CD4-positive, alpha-beta T cell treated with Interleukin-17A for 4 hours (primary cell): ENCODE measurements around the gene ZNF655.
"Not testable (repeated sequence)": the region's sequence is repeated elsewhere in the genome, so short reads cannot be mapped to it uniquely, and the experiment has no call there.

Experiments used
- DNase-seq: peaks from one replicate; pipeline ENCODE4 v3.0.0-alpha.2; 2020; ENCODE audit warnings: mixed read lengths

ZNF655 gene, protein sequence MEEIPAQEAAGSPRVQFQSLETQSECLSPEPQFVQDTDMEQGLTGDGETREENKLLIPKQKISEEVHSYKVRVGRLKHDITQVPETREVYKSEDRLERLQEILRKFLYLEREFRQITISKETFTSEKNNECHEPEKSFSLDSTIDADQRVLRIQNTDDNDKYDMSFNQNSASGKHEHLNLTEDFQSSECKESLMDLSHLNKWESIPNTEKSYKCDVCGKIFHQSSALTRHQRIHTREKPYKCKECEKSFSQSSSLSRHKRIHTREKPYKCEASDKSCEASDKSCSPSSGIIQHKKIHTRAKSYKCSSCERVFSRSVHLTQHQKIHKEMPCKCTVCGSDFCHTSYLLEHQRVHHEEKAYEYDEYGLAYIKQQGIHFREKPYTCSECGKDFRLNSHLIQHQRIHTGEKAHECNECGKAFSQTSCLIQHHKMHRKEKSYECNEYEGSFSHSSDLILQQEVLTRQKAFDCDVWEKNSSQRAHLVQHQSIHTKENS

DNA sequence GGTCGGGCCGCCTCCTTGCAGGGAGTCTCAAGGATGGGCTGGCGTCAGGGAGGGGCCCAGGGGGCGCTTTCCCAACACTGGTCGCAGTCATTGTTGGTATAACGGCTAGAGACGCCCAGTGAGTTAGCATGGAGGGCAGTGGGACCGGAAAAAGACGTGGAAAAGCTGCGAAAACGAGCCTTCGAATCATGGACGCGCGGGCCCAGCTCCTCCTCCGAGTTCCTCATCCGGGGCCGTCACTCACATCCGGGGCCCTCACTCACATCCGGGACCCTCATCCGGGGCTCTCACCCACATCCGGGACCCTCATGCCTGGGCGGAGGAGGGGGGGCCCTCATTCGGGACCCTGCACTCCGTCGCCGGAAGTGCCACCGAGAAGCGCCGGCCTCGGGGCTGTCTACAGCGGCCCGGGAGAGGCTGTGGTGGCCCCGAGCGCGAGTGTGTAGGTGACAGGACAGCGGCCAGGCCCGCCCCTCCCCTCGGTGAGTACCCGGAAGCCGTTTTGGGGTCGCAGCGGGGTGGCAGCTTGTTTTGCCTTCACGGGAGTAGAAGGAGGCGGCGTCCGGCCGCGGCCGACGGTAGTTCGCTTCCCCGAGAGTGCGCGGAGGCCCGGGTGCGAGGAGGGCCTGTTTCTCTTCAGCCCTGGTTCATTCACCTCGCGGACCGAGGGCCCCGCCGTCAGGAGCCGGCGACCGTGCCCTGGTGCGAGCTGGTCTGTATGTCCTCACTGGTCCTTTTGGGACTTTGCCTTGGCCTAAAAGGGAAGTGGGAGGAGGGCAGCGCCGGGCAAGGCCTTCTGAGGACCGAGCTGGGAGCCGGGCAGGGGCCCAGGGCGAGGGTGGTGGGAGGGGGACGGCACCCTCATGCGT is at the start of gene ZNF655:
Gene ZNF655 (plus strand): TSS at position 337 of the 869 bp plus-strand sequence. CDS start 1,918 bp downstream, outside the sequence.
- DNase-seq: peak; percentile 89

GRCh38 chr7:99514050-99514449 is 44.4 kb upstream of the ZNF655 start:
- DNase-seq: no peak

DNA sequence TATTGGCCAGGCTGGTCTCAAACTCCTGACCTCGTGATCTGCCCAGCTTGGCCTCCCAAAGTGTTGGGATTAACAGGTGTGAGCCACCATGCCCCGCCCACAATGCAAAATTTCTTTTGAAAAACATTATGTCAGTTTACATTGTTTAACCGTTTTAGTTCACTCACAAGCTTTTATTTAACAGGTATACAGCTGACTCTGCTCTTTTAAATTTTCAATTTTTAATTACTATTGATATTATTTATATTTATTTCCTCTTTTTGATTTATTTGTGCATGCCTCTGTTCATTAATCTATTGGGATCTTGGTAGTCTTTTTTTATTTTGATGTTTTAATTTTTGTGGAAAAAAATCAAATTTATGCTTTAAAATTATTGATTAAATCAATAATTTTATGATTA is 37.0 kb upstream of the ZNF655 start:
- no peak for DNase-seq

GRCh38 chr7:99525713-99526440 is 32.6 kb upstream of the ZNF655 start:
- DNase-seq: peak; percentile 49

DNA sequence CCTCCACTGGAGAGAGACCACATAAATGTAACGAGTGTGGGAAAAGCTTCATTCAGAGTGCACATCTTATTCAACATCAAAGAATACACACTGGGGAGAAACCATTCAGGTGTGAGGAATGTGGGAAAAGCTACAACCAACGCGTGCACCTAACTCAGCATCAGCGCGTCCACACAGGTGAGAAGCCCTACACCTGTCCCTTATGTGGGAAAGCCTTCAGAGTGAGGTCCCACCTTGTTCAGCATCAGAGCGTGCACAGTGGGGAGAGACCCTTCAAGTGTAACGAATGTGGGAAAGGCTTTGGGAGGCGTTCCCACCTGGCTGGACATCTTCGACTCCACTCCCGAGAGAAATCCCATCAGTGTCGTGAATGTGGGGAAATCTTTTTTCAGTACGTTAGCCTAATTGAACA is 27.1 kb upstream of the ZNF655 start:
- DNase-seq: no peak

DNA sequence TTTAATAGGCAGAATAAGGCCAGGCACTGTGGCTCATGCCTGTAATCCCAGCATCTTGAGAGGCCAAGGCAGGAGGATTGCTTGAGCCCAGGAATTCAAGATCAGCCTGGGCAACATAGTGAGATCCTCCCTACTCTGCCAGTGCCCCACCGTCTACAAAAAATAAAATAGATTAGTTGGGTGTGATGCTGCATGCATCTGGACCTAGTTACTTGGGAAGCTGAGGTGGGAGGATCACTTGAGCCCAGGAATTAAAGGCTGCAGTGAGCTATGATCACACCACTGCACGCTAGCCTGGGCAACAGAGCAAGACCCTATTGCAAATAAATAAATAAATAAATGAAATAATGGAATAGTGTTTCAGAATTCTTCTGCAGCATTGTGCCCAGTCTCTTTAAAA is 22.8 kb upstream of the ZNF655 start:
- no peak for DNase-seq

DNA sequence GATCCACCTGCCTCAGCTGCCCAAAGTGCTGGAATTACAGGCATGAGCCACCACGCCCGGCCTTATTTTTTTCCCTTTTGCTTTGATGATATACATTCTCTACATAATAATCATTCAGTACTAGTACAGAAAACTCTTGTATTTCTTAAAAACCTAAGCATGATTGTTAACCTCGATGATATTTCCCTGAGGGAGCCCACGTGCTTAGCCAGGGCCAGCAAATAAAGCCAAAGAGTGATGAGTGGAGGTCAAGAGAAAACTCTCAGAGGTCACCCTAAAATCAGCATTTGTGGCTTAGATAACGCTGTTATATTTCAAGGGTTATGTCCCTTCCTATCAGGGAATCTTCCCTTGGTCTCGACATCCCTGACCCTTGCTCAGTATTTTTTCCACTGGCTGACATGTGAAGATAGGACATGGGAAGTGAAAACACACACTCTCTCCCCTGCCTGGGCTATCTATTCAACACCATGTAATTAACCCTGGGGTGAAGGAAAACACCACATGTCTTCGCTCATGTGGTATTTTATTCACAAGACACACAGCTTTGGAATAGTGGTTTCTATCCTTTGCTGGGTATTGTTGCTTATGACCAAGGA is 19.1 kb upstream of the ZNF655 start:
- no peak for DNase-seq

DNA sequence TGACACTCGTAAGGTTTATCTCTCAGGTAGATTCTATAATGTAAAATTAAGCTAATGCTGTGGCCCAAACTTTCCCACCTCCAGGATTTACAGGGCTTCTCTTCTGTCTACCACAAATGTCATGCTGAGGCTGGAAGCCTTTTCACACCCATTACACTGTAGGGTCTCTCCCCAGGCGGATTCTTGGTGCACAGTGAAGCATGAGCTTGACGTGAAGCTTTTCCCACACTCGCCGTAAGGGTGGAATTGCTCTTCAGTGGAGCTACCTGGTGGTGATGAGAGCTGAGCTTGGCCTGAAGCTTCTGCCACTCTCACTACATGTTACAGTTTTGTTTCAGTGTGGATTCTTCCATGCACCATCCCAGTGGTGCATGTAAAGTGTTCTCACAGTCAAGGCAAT is 17.9 kb upstream of the ZNF655 start:
- no peak for DNase-seq

DNA sequence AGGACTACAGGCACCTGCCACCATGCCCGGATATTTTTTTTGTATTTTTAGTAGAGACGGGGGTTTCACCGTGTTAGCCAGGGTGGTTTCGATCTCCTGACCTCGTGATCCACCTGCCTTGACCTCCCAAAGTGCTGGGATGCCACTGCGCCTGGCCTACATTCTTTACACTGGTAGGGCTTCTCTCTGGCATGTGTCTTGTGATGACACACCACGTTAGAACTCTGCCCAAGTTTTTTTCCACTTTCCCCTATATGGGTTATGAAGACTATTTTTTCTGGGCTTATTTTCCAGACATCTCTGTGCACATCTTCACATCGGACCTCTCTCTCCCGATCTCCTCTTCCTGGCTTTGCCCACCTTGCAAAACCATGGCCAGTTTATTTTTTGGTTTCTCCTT is 17.2 kb upstream of the ZNF655 start:
- DNase-seq: no peak

GRCh38 chr7:99543081-99543671 is 15.3 kb upstream of the ZNF655 start:
- DNase-seq: no peak

GRCh38 chr7:99543916-99544315 is 14.5 kb upstream of the ZNF655 start:
- no peak for DNase-seq

DNA sequence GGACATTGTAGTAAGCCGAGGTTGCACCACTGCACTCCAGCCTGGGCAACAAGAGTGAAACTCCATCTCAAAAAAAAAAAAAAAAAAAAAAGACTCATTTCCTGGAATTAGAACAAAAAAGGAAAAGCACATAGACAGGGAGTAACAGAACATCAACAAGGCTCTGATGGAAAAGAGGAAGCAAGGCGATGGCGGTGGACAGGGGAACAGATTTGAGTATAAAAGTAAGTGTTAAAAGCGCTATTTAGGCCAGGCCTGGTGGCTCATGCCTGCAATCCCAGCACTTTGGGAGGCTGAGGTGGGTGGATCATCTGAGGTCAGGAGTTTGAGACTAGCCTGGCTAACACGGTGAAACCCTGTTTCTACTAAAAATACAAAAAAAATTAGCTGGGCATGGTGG is 13.1 kb upstream of the ZNF655 start:
- not testable (repeated sequence) for DNase-seq

DNA sequence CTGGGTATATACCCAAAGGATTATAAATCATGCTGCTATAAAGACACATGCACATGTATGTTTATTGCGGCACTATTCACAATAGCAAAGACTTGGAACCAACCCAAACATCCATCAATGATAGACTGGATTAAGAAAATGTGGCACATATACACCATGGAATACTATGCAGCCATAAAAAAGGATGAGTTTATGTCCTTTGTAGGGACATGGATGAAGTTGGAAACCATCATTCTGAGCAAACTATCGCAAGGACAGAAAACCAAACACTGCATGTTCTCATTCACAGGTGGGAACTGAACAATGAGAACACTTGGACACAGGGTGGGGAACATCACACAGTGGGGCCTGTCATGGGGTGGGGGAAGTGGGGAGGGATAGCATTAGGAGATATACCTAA is 8.9 kb upstream of the ZNF655 start:
- DNase-seq: not testable (repeated sequence)

- DNase-seq: no peak
Observed at GRCh38 chr7:99551334-99551733, 7.1 kb upstream of the ZNF655 start.

DNA sequence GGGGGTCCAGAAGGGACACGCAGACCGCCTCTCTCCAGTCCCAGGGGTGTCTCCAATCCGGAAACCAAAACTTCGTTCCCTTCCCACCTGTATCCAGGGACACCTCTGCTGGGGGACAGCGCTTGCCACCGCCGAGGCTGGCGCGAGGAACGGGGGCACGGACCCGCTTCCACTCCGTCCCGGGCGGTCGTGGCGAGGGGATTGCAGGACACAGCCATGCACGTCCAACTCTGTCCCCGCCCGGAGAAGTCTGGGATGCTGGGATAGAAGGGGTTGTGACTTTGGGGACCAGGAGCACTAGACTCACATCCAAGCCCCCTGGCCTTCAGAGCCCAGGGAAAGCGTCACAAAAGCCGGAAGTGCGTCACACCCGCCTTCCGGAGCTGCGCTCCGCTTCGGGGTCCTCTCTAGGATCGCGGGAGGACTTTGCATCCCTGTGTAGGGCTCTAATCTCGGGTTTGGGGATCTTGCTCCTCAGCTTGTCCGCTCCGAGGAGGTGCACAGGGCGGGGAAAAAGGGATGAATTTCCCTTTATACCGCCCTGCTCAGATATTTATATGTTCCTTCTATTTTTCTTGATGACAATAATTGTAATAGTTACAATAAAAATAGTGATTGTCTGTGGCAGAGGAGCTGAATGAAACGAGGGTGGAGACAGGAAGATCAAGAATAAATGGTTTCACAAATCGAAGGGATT is 6.5 kb upstream of the ZNF655 start, which contains the start of gene FAM200A:
Gene FAM200A (minus strand): TSS at position 348 of the 697 bp plus-strand sequence. CDS start 3,707 bp downstream, outside the sequence.
- DNase-seq: peak; percentile 91

- DNase-seq: no peak
Observed at GRCh38 chr7:99553039-99553438, 5.4 kb upstream of the ZNF655 start.

DNA sequence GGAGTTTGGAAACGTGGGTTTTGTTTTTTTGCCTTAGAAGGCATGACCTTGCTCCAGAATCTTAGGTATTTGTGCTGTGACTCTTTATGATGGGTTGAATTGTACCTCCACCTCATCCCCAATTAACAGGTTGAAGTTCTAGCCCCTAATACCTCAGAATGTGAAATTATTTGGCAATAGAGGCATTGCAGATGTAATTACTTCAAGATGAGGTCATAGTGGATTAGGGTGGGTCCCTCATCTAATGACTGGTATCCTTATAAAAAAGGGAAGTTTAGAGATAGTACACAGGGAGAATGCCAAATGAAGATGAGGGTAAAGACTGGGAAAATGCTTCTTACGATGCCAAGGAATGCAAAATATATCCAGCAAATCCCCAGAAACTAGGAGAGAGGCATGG is 3.5 kb upstream of the ZNF655 start:
- no peak for DNase-seq

DNA sequence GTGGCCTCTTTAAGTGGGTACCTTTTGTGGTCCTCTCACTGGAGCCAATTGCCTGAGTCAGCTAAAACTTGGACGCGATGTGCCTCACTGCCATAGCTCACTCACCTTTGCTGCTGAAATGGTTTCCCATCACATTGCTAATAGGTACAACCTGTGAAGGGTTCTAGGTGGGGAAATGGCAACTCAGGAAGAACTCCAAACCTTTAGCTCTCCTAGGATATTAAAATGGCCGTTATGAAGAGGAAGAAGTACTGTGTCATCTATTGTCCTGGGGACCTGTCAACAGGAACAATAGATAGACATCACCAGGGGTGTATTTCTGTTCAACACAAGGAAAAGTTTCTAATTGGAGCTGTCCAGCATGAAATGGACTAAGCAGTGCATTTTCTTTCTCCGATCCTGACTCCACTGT is 1.2 kb upstream of the ZNF655 start:
- no peak for DNase-seq

DNA sequence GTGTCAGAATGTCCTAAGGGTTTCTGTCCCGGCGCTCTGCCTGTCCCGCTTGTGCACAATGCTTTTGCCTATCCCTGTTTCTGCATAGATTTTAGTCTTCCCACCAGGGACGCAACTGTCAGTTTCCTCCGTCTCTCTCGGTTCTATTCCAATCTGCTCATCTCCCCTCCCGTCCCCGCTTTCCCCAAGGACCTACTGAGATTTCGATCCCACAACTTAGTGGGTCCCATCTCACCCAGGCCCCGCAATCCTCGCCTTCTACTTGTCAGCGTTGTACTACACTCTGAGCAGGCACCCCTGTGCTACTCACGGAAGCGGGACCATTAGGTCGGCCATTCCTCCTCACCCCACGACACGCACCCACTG is 519 bp upstream of the ZNF655 start:
- DNase-seq: no peak

GRCh38 chr7:99559175-99559915 is 903 bp downstream of the ZNF655 start:
- no peak for DNase-seq
